ENCODE results near the gene RPE65. TPM values are rescaled to one million over a fixed set of nuclear protein-coding genes. Genes with fewer than 3 reads are reported as not detected.
"Not testable (repeated sequence)": the region's sequence is repeated elsewhere in the genome, so short reads cannot be mapped to it uniquely, and the experiment has no call there.

Gene RPE65
- total RNA-seq, 1 donor from 2014 or later: not detected

DNA sequence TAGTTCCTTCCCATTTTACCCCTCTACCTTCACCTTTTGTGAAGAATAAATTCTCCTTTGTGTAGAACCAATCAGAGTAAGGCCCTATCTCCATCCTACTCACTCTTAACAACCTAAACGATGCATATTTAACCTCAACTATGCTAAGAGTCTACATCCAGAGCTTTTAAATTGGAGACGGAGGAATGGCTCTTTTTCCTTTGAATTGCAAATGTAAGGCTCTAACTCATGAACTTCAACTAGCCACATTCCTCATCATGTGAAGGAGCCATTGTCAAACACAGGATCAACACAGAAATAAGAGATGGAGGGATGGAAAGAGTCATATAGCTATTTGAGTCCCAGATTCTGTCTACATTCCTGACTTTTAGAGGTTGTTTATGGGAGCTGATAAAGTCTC lies 28.9 kb upstream of the RPE65 start:
- H3K27me3 Mint-ChIP-seq (ENCODE audit: insufficient read depth): no peaks in the 10 kb centered on the region
- no peak overlapping the region for H3K27ac Mint-ChIP-seq
- intact Hi-C loops (cut with micrococcal nuclease): no loop called here
- H3K4me1 Mint-ChIP-seq (ENCODE audit: low read depth): no peaks in the 10 kb centered on the region
- H3K9me3 Mint-ChIP-seq: no peaks in the 10 kb centered on the region
- DNase-seq (ENCODE audit: low spot score): no peak
- H3K4me3 Mint-ChIP-seq: no peak overlapping the region
- H3K36me3 Mint-ChIP-seq (ENCODE audit: low read depth): peaks cover 32% of the 10 kb centered on the region

DNA sequence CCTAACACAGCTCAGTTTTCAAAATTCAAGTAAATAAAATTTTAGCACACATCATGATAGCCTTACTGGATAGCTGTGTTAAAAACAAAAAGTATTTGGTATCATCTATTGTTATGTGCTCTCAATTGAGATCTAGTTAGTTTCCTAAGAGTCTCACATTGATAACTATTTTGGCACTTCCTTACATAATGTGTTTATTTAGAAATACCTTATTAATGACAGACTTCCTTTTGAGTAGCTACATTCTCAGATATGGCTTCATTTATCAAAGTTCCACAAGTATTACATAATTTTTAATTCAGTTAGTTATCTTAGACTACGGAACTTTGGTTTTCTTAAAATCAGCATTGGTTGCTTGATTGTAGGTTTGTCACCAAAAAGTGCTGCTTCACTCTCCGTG lies 26.9 kb upstream of the RPE65 start:
- DNase-seq (ENCODE audit: low spot score); H3K4me3 Mint-ChIP-seq; H3K9me3 Mint-ChIP-seq; intact Hi-C loops (cut with micrococcal nuclease); H3K27me3 Mint-ChIP-seq (ENCODE audit: insufficient read depth); H3K4me1 Mint-ChIP-seq (ENCODE audit: low read depth); H3K27ac Mint-ChIP-seq: not testable (repeated sequence)
- H3K36me3 Mint-ChIP-seq (ENCODE audit: low read depth): peaks cover 18% of the 10 kb centered on the region

DNA sequence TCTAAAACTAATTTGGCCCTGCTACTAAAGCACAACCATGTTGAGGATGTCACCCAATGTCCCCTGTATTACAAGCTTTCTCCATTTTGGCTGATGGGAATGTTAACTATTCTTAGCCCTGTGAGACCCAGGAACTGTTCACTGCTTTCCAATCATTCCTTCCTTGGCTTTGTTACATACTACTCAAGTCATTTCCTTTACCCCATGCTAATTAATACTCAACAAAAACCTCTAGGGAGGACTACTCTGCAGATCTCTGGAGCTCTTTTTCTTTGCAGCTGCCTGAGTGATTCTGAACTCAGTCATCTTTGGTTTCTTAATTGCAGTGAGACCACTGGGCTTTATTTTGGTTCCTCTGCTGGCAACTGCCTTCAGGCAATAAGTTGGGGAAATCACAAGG lies 23.3 kb upstream of the RPE65 start:
- no peaks in the 10 kb centered on the region for H3K9me3 Mint-ChIP-seq
- H3K36me3 Mint-ChIP-seq (ENCODE audit: low read depth): peaks cover 6% of the 10 kb centered on the region
- intact Hi-C loops (cut with micrococcal nuclease): no loop called here
- H3K4me1 Mint-ChIP-seq (ENCODE audit: low read depth): no peaks in the 10 kb centered on the region
- H3K27me3 Mint-ChIP-seq (ENCODE audit: insufficient read depth): peaks cover 2% of the 10 kb centered on the region
- H3K27ac Mint-ChIP-seq: no peak overlapping the region
- DNase-seq (ENCODE audit: low spot score): no peak
- H3K4me3 Mint-ChIP-seq: no peak overlapping the region

DNA sequence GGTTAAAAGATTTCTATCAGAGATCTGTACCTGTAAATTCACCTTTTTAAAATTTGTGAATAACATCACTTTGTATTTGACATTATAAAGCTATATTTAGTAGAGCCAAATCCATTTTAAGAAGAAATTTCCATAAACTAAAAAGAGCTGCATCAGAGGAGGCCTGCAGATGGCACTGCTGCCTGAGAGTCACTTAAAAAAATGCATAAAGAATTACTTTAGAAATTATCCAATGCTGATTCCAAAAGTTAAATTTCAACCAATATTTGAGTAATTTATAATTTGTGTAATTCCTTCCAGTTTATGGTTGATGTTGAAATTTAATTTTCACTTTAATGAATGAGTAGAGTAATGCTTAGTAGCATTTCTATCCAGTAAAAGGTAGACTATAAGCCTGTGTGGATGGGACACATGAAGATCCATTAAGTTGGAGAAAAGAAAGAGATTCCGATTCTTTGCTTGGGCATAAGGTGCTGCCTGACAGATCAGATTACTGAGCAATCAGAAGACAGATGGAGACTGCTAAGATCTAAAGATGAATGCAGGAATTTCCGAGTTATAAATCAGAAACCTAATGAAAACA lies 20.7 kb upstream of the RPE65 start:
- Mint-ChIP-seq H3K4me1 (ENCODE audit: low read depth) (no peaks in the 10 kb centered on the region), H3K27ac (no peak overlapping the region), H3K27me3 (ENCODE audit: insufficient read depth) (peaks cover 2% of the 10 kb centered on the region), H3K4me3 (no peak overlapping the region), H3K36me3 (ENCODE audit: low read depth) (no peaks in the 10 kb centered on the region), H3K9me3 (no peaks in the 10 kb centered on the region)
- DNase-seq (ENCODE audit: low spot score): no peak
- intact Hi-C loops (cut with micrococcal nuclease): no loop called here

DNA sequence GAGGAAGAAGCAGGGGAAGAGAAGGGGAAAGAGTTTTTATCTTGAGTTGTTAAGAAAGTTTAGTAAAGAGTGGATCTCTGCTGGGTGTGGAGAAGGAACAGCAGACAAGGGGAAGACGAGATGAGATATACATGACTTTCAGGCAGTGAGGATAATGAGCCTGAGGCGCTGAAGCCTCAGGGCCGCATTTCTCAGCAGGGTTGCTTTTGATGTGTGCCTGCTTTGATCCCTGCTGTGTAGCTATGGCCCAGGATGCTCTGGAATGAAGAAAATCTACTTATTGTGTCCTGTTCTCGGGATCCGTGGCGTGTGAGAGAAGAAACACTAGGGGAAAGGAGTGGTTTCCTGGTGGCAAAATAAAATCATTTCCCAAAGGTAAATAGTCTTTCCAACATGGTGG lies 15.1 kb upstream of the RPE65 start:
- Mint-ChIP-seq H3K27me3 (ENCODE audit: insufficient read depth) (peaks cover 2% of the 10 kb centered on the region), H3K9me3 (no peaks in the 10 kb centered on the region), H3K36me3 (ENCODE audit: low read depth) (no peaks in the 10 kb centered on the region), H3K4me3 (no peak overlapping the region), H3K27ac (no peak overlapping the region), H3K4me1 (ENCODE audit: low read depth) (no peaks in the 10 kb centered on the region)
- no peak for DNase-seq (ENCODE audit: low spot score)
- intact Hi-C loops (cut with micrococcal nuclease): loop anchor here (10.0 kb wide), 1 partner anchor 60 kb away; no protein-coding TSS in a partner anchor

DNA sequence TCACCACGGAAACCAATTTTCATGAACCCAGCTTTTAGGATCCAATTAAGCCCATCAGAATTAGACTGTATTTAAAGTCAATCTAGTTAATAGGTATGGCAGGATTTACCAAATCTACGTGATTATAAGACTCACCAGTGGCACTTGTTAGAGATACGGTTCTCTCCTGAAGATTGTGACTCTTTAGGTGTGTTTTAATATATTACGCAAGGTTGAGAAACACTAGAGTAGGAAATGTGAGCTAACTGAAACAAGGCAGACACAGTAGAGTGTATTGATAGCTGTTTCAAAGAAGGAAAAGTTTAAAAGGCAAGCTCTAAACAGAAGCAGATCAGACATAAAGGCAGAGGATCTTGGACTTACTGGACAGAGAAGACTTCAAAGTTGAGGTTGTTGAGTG lies 11.2 kb upstream of the RPE65 start:
- H3K9me3 Mint-ChIP-seq: no peaks in the 10 kb centered on the region
- intact Hi-C loops (cut with micrococcal nuclease): loop anchor here (10.0 kb wide), 1 partner anchor 56 kb away; no protein-coding TSS in a partner anchor
- no peaks in the 10 kb centered on the region for H3K4me1 Mint-ChIP-seq (ENCODE audit: low read depth)
- H3K4me3 Mint-ChIP-seq: no peak overlapping the region
- no peak for DNase-seq (ENCODE audit: low spot score)
- no peaks in the 10 kb centered on the region for H3K36me3 Mint-ChIP-seq (ENCODE audit: low read depth)
- no peaks in the 10 kb centered on the region for H3K27me3 Mint-ChIP-seq (ENCODE audit: insufficient read depth)
- H3K27ac Mint-ChIP-seq: no peak overlapping the region

DNA sequence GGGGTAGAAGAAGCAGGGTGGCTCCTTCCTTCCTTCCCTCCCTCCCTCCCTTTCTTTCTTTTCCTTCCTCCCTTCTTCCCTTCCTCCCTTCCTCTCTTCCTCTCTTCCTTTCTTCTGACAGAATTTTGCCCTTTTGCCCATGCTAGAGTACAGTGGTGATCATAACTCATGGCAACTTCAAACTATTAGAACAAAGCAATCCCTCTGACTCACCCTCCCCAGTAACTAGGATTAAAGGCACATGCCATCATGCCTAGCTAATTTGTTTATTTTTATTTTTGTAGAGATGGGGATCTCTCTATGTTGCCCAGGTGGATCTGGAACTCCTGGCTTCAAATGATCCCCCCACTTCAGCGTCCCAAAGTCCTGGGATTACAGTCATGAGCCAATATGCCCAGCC lies 10.0 kb upstream of the RPE65 start:
- no peaks in the 10 kb centered on the region for H3K27me3 Mint-ChIP-seq (ENCODE audit: insufficient read depth)
- no peaks in the 10 kb centered on the region for H3K36me3 Mint-ChIP-seq (ENCODE audit: low read depth)
- H3K27ac Mint-ChIP-seq: no peak overlapping the region
- no peaks in the 10 kb centered on the region for H3K9me3 Mint-ChIP-seq
- intact Hi-C loops (cut with micrococcal nuclease): loop anchor here (10.0 kb wide), 1 partner anchor 55 kb away; no protein-coding TSS in a partner anchor
- no peak for DNase-seq (ENCODE audit: low spot score)
- no peak overlapping the region for H3K4me3 Mint-ChIP-seq
- no peaks in the 10 kb centered on the region for H3K4me1 Mint-ChIP-seq (ENCODE audit: low read depth)

DNA sequence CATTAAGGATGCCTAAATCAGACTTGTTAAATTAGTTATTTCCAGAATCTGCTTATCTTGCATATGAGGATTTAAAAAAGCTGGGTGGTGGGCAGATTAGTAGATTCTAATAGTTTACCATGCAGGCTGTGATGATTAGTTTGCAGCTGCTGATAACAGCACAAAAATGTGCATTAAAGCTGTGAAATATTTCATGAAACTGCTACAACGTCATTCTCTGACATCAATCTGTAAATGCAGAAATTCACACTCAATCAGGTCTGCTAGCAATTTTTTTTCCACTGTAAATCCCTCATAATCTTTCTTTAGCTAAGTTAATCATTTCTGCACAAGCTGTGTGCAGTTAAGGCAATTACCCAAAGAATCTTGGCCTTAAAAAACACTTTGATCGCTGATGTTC lies 9.3 kb upstream of the RPE65 start:
- H3K4me3 Mint-ChIP-seq: no peak overlapping the region
- no peaks in the 10 kb centered on the region for H3K36me3 Mint-ChIP-seq (ENCODE audit: low read depth)
- H3K4me1 Mint-ChIP-seq (ENCODE audit: low read depth): no peaks in the 10 kb centered on the region
- H3K9me3 Mint-ChIP-seq: no peaks in the 10 kb centered on the region
- DNase-seq (ENCODE audit: low spot score): no peak
- H3K27ac Mint-ChIP-seq: no peak overlapping the region
- intact Hi-C loops (cut with micrococcal nuclease): no loop called here
- no peaks in the 10 kb centered on the region for H3K27me3 Mint-ChIP-seq (ENCODE audit: insufficient read depth)

DNA sequence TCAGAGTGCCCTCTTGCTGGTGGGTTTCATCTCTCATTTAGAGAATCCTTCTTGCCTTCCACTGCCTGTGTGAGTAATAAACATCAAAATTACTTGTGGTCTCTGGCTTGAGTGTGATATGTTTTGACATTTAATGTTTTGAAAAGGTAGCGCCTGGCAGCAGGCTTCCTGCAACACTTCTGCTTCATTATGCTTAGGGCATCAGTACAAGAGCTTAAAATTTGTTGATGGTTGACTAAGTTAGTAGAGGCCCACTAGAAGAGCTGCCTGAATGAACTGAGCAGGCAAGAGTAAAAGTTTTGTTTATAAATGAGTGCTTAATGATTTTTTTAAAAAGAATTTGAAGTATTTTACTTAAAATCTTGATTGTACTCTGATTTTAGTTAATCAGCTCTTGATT lies 6.4 kb upstream of the RPE65 start:
- intact Hi-C loops (cut with micrococcal nuclease): no loop called here
- DNase-seq (ENCODE audit: low spot score): no peak
- Mint-ChIP-seq H3K27me3 (ENCODE audit: insufficient read depth) (peaks cover 1% of the 10 kb centered on the region), H3K9me3 (no peaks in the 10 kb centered on the region), H3K4me1 (ENCODE audit: low read depth) (no peaks in the 10 kb centered on the region), H3K36me3 (ENCODE audit: low read depth) (no peaks in the 10 kb centered on the region), H3K4me3 (no peak overlapping the region), H3K27ac (no peak overlapping the region)

DNA sequence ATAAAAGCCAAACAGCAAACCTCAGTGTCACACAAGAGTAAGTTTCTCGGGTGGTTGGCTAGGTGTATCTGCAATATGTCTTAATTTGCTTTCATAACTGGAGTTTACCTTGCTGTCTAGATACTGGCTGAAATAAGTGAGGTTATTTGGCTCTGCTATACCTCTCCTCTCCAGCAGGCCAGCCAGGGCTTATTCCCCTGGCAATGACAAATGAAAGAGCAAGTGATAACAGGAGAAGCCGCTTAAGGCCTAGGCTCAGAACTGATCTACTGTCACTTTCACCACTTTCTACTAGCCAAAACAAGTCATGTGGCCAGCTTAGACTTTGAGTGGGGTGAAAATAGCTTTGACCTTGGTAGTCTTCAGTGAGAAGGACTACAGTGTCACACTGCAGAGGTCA lies 4.8 kb upstream of the RPE65 start:
- H3K4me1 Mint-ChIP-seq (ENCODE audit: low read depth): no peaks in the 10 kb centered on the region
- DNase-seq (ENCODE audit: low spot score): no peak
- no peak overlapping the region for H3K4me3 Mint-ChIP-seq
- intact Hi-C loops (cut with micrococcal nuclease): no loop called here
- no peaks in the 10 kb centered on the region for H3K9me3 Mint-ChIP-seq
- no peaks in the 10 kb centered on the region for H3K36me3 Mint-ChIP-seq (ENCODE audit: low read depth)
- peaks cover 1% of the 10 kb centered on the region for H3K27me3 Mint-ChIP-seq (ENCODE audit: insufficient read depth)
- no peak overlapping the region for H3K27ac Mint-ChIP-seq

DNA sequence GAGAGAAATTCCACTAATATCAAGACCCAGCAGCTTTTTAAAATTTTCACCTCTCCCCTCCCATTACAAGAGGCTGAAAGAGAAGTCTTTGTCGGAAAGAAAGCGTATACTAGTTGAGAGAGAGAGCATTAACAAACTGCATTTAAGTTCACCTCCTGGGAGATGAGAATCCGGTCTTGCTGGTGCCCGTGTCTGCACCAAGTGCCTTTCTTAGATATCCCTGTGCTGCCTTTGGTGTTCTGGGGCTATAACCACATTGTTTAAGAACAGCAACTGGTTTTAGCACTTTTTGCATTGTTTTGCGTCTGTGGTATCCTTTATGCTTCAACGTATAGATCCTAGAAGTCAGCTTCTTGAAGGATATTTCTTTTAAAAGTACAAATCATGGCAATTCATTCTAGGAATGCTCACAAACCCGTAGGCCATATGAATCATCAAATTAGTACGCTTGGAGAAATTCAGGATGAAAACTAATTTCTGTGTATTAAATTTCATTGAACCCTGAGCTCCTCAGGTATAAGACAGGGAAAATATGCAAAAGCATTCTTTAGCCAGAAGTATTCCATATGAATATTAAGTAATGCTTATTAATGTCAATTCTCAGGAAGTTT lies 3.4 kb upstream of the RPE65 start:
- H3K27ac Mint-ChIP-seq: no peak overlapping the region
- no peak for DNase-seq (ENCODE audit: low spot score)
- intact Hi-C loops (cut with micrococcal nuclease): no loop called here
- H3K36me3 Mint-ChIP-seq (ENCODE audit: low read depth): no peaks in the 10 kb centered on the region
- no peaks in the 10 kb centered on the region for H3K9me3 Mint-ChIP-seq
- no peaks in the 10 kb centered on the region for H3K4me1 Mint-ChIP-seq (ENCODE audit: low read depth)
- H3K27me3 Mint-ChIP-seq (ENCODE audit: insufficient read depth): peaks cover 1% of the 10 kb centered on the region
- H3K4me3 Mint-ChIP-seq: no peak overlapping the region

DNA sequence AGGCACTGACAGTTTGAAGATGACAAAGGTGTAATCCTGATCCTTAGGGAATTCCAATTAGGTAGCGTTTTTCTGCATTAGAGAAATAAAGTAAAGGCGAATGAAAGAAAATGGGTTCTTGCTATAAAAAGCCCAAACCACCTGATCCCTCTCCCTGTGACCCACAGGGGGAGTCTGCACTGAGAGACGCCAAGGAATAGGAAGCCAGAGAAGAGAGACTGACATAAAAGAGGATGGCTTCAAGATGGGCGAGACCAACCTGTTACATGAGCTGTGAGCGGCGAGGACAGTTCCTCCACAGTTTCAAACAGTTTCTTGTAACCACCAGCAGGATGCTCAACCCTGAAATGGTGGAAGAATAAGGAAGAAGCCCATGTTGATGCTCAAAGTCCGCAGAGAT lies 1.4 kb downstream of the RPE65 start:
- intact Hi-C loops (cut with micrococcal nuclease): no loop called here
- Mint-ChIP-seq H3K4me1 (ENCODE audit: low read depth) (no peaks in the 10 kb centered on the region), H3K27ac (no peak overlapping the region), H3K4me3 (no peak overlapping the region), H3K27me3 (ENCODE audit: insufficient read depth) (peaks cover 1% of the 10 kb centered on the region), H3K9me3 (no peaks in the 10 kb centered on the region), H3K36me3 (ENCODE audit: low read depth) (no peaks in the 10 kb centered on the region)
- no peak for DNase-seq (ENCODE audit: low spot score)

DNA sequence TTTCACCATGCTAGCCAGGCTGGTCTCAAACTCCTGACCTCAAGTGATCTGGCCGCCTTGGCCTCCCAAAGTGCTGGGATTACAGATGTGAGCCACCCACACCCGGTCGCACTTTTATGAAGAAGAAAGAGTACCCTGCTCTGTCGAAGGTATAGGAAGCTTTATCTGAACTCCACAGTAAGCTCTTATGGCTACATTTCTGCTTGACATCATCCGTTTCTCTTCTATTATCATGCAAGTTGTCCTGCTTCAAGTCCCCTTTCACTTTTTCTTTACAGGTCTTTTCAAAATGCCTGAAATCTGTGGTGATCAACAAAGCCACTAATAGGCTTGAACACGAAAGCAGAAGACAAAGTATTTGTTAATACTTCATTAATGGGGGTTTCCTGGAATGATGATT lies 4.0 kb downstream of the RPE65 start:
- Mint-ChIP-seq H3K27ac (no peak overlapping the region), H3K27me3 (ENCODE audit: insufficient read depth) (no peaks in the 10 kb centered on the region), H3K4me3 (no peak overlapping the region), H3K9me3 (no peaks in the 10 kb centered on the region), H3K36me3 (ENCODE audit: low read depth) (no peaks in the 10 kb centered on the region), H3K4me1 (ENCODE audit: low read depth) (no peaks in the 10 kb centered on the region)
- intact Hi-C loops (cut with micrococcal nuclease): no loop called here
- DNase-seq (ENCODE audit: low spot score): no peak

Measured in activated T-helper 1 cell treated with anti-CD3 and anti-CD28 coated beads, Interleukin-12 subunit alpha, Interleukin-12 subunit beta, Interleukin-2, Interleukin-4 antibody, amounts not matched to agents 30 ng/mL and 10 ng/mL and 1 ng/mL, durations not matched to agents 14 hours and 24 hours and 36 hours (primary cell).